Measurements from ENCODE around the gene DYNLT3.

Gene DYNLT3

GRCh38 chrX:37817579-37817978, 29.8 kb downstream of the DYNLT3 start:
- POLR2A ChIA-PET (ENCODE audit: low non-redundant PET), result no interaction called here
- no peak overlapping the region for H3K27ac ChIP-seq
- CTCF ChIA-PET, result no interaction called here

GRCh38 chrX:37817176-37817575, 30.2 kb downstream of the DYNLT3 start:
- no peak for DNase-seq (ENCODE audit: low spot score)
- ChIA-PET POLR2A (ENCODE audit: low non-redundant PET) (no interaction called here), CTCF (interaction anchor here (0.9 kb wide), 1 partner anchor 8 kb away, joined by 3 read pairs; no protein-coding TSS in a partner anchor)
- H3K27ac ChIP-seq, result no peak overlapping the region
- no peak for TF ChIP-seq CTCF (conservative IDR thresholded peaks at IDR 0.05; ENCODE audit: low read depth)

More at GRCh38 chrX:37817579-37817978, 29.8 kb downstream of the DYNLT3 start:
- DNase-seq (ENCODE audit: low spot score), result no peak
- no peak for TF ChIP-seq CTCF (conservative IDR thresholded peaks at IDR 0.05; ENCODE audit: low read depth)

- ChIA-PET POLR2A (ENCODE audit: low non-redundant PET) (no interaction called here), CTCF (interaction anchor here (0.9 kb wide), 1 partner anchor 9 kb away, joined by 3 read pairs; no protein-coding TSS in a partner anchor)
- no peak overlapping the region for H3K27ac ChIP-seq
Observed at GRCh38 chrX:37816766-37817165, 30.6 kb downstream of the DYNLT3 start.

GRCh38 chrX:37815366-37815765, 32.0 kb downstream of the DYNLT3 start:
- POLR2A ChIA-PET (ENCODE audit: low non-redundant PET), result no interaction called here
- no peak overlapping the region for H3K27ac ChIP-seq
- CTCF ChIA-PET, result no interaction called here
- DNase-seq (ENCODE audit: low spot score), result no peak
- no peak for TF ChIP-seq CTCF (conservative IDR thresholded peaks at IDR 0.05; ENCODE audit: low read depth)

More at GRCh38 chrX:37816766-37817165, 30.6 kb downstream of the DYNLT3 start:
- no peak for TF ChIP-seq CTCF (conservative IDR thresholded peaks at IDR 0.05; ENCODE audit: low read depth)
- no peak for DNase-seq (ENCODE audit: low spot score)

- ChIA-PET POLR2A (ENCODE audit: low non-redundant PET) (no interaction called here), CTCF (no interaction called here)
- no peak overlapping the region for H3K27ac ChIP-seq
- DNase-seq (ENCODE audit: low spot score), result no peak
- no peak for TF ChIP-seq CTCF (conservative IDR thresholded peaks at IDR 0.05; ENCODE audit: low read depth)
Observed at GRCh38 chrX:37813570-37813969, 33.8 kb downstream of the DYNLT3 start.

GRCh38 chrX:37812110-37812509, 35.3 kb downstream of the DYNLT3 start:
- no peak overlapping the region for H3K27ac ChIP-seq
- POLR2A ChIA-PET (ENCODE audit: low non-redundant PET), result no interaction called here
- CTCF ChIA-PET, result no interaction called here
- no peak for DNase-seq (ENCODE audit: low spot score)
- no peak for TF ChIP-seq CTCF (conservative IDR thresholded peaks at IDR 0.05; ENCODE audit: low read depth)

- H3K27ac ChIP-seq, result no peak overlapping the region
- ChIA-PET CTCF (no interaction called here), POLR2A (ENCODE audit: low non-redundant PET) (no interaction called here)
- no peak for DNase-seq (ENCODE audit: low spot score)
- TF ChIP-seq CTCF (conservative IDR thresholded peaks at IDR 0.05; ENCODE audit: low read depth), result no peak
Observed at GRCh38 chrX:37809970-37810369, 37.4 kb downstream of the DYNLT3 start.
